Measurements from ENCODE around the gene PHF5A. TPM values are rescaled to one million over a fixed set of nuclear protein-coding genes. Genes with fewer than 3 reads are reported as not detected.
A peak's percentile ranks its signal among the peaks of the same experiment; 100 is the strongest.

PHF5A gene
- total RNA-seq, 2 donors from 2014 or later, result 39.5 to 55.0 TPM

DNA sequence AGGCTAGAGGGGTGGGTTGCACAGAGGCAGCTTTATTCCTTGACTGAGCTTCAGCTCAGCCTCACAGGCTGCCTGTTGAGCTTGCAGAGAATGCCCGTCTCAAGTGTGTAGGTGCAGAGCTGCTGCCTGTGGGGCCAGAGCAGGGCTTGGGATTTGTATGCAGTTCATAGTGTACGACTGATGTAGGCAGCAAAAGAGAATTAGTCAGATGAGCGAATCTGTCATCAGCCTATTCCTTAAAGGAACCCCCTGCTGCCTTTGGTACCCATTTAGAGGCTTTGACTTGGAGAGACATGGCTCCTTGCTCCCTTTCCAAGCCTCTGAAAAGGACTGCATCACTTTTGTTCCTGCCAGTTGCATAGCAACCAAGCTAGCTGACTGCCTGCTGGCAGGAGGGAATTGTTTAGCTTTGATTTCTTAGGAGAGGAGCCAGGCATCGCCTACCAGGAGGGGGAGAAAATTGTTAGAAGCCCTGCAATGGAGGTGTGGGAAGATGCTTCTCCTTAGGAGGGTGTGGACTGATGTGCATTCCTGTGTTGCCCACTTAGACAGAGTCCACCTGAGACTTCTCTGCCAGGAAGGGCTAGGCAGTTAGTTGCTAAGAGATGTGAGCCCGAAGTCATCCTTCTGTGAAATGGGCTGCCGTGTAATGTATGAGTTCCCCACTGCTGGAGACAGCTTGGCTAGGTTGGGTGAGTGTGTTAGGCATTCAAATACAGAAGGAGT is 11.3 kb upstream of the PHF5A start:
- Histone ChIP-seq H3K36me3 (peaks cover 7% of the 10 kb centered on the region), H3K9me3 (no peaks in the 10 kb centered on the region), H3K4me1 (peaks cover 11% of the 10 kb centered on the region), H3K9ac (ENCODE audit: low read depth in 2 of 2, low read length in 2 of 2) (no peak overlapping the region), H3K27ac (no peak overlapping the region), H3K27me3 (no peaks in the 10 kb centered on the region), H3K4me3 (no peak overlapping the region)
- intact Hi-C loops (cut with DNase I), result no loop called here
- DNase-seq, result no peak
- TF ChIP-seq CTCF (IDR thresholded peaks at IDR 0.05), result no peak

DNA sequence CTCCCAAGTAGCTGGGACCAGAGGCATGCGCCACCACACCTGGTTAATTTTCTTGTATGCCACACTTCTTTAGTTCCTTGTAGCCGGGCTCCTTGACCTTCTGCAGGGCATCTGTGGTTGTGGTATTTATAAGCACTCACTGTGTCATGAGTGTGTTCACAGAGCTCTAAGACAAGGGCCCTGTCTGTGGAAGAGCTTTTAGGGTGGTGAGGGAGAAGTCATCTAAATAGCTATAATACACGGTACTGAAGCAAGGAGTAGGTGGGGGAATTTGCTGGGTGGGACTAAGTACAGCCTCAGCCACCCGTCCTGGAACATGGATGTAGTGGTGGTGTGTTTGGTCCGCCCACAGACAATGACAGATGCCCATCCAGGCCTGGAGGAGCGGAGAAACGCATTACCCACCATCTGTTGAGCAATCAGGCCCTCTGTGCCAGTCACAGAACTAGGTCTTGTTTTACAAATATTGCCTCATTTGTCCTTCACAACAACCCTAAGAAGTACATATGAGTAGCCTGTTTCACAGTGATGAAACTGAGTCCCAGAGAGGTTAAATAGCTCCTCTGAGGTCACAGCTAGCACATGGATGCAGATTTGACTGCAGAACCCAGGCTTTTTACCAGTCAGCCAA is 10.5 kb upstream of the PHF5A start:
- Histone ChIP-seq H3K27ac (no peak overlapping the region), H3K9ac (ENCODE audit: low read depth in 2 of 2, low read length in 2 of 2) (no peak overlapping the region), H3K4me3 (no peak overlapping the region), H3K4me1 (peaks cover 11% of the 10 kb centered on the region), H3K27me3 (no peaks in the 10 kb centered on the region), H3K9me3 (no peaks in the 10 kb centered on the region), H3K36me3 (peaks cover 7% of the 10 kb centered on the region)
- no peak for DNase-seq
- intact Hi-C loops (cut with DNase I), result no loop called here
- no peak for TF ChIP-seq CTCF (IDR thresholded peaks at IDR 0.05)

- H3K9me3 ChIP-seq, result no peaks in the 10 kb centered on the region
- peaks cover 7% of the 10 kb centered on the region for H3K36me3 ChIP-seq
- TF ChIP-seq CTCF (IDR thresholded peaks at IDR 0.05), result no peak
- H3K4me3 ChIP-seq, result no peak overlapping the region
- H3K27ac ChIP-seq, result no peak overlapping the region
- peaks cover 11% of the 10 kb centered on the region for H3K4me1 ChIP-seq
- no peak for DNase-seq
- no peak overlapping the region for H3K9ac ChIP-seq (ENCODE audit: low read depth in 2 of 2, low read length in 2 of 2)
- no peaks in the 10 kb centered on the region for H3K27me3 ChIP-seq
- intact Hi-C loops (cut with DNase I), result no loop called here
Measured at GRCh38 chr22:41478473-41478872, 10.0 kb upstream of the PHF5A start.

GRCh38 chr22:41474872-41475451 is 6.5 kb upstream of the PHF5A start:
- no peaks in the 10 kb centered on the region for H3K9me3 ChIP-seq
- intact Hi-C loops (cut with DNase I), result no loop called here
- H3K27me3 ChIP-seq, result no peaks in the 10 kb centered on the region
- H3K9ac ChIP-seq (ENCODE audit: low read depth in 2 of 2, low read length in 2 of 2), result no peak overlapping the region
- no peak overlapping the region for H3K4me3 ChIP-seq
- peaks cover 7% of the 10 kb centered on the region for H3K36me3 ChIP-seq
- no peak for DNase-seq
- TF ChIP-seq CTCF (IDR thresholded peaks at IDR 0.05), result no peak
- no peak overlapping the region for H3K27ac ChIP-seq
- peaks cover 6% of the 10 kb centered on the region for H3K4me1 ChIP-seq

DNA sequence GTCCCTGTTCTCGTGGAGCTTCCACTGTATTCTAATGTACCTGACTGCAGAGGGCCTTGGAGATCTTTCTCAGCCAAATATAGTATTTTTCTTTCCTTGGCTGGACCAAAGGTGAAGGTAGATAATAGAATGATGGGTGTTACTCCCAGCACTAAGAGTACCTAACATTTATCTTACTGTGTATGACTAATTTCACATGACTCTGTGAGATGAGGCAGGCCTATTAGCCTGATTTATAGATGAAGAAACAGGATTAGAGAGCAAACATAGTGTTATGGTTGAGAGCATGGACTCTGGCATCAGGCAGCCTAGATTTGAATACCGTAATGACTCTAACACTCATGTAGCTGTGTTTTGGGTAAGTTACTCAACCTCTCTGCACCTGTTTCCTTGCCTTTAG is 3.1 kb upstream of the PHF5A start:
- H3K36me3 ChIP-seq, result no peaks in the 10 kb centered on the region
- DNase-seq, result no peak
- no peak overlapping the region for H3K4me3 ChIP-seq
- no peaks in the 10 kb centered on the region for H3K9me3 ChIP-seq
- no peaks in the 10 kb centered on the region for H3K27me3 ChIP-seq
- no peak for TF ChIP-seq CTCF (IDR thresholded peaks at IDR 0.05)
- intact Hi-C loops (cut with DNase I), result no loop called here
- H3K9ac ChIP-seq (ENCODE audit: low read depth in 2 of 2, low read length in 2 of 2), result peak overlapping the region in 1 of 2 donors; percentile 30
- H3K27ac ChIP-seq, result peak overlapping the region; percentile 40
- H3K4me1 ChIP-seq, result peaks cover 8% of the 10 kb centered on the region

Data from colonic mucosa (tissue), 4 donors.